Measurements from ENCODE around the gene NLRX1. TPM values are rescaled to one million over a fixed set of nuclear protein-coding genes. Genes with fewer than 3 reads are reported as not detected.
A peak's percentile ranks its signal among the peaks of the same experiment; 100 is the strongest.
"Not testable (repeated sequence)": the region's sequence is repeated elsewhere in the genome, so short reads cannot be mapped to it uniquely, and the experiment has no call there.

NLRX1 gene
- total RNA-seq, 1 experiment from 2014 or later, result 16.7 TPM

DNA sequence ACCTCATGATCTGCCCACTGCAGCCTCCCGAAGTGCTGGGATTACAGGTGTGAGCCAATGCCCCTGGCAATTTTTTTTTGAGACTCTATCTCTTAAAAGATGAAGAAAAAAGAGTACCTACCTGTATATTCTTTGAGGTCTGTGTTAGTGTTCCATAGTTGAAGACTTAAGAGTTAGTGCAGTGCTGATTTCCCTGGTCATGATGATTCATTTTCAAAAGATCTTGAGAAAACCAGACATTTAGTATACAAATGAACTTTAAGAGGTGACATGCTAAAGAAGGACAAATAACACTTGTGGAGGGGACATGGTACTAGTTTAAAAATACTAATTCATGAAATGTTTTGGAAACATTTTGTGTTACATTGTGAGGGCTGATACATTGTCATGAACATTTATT, 55.3 kb downstream of the NLRX1 start:
- ChIA-PET POLR2A (no interaction called here), CTCF (interaction anchor here (1.2 kb wide), 1 partner anchor 114 kb away, joined by 5 read pairs; no protein-coding TSS in a partner anchor)
- no peak overlapping the region for H3K27ac Mint-ChIP-seq (ENCODE audit: low read depth, unreplicated experiment)
- H3K9me3 Mint-ChIP-seq (ENCODE audit: unreplicated experiment), result no peaks in the 10 kb centered on the region
- TF ChIP-seq, protein P1, sequence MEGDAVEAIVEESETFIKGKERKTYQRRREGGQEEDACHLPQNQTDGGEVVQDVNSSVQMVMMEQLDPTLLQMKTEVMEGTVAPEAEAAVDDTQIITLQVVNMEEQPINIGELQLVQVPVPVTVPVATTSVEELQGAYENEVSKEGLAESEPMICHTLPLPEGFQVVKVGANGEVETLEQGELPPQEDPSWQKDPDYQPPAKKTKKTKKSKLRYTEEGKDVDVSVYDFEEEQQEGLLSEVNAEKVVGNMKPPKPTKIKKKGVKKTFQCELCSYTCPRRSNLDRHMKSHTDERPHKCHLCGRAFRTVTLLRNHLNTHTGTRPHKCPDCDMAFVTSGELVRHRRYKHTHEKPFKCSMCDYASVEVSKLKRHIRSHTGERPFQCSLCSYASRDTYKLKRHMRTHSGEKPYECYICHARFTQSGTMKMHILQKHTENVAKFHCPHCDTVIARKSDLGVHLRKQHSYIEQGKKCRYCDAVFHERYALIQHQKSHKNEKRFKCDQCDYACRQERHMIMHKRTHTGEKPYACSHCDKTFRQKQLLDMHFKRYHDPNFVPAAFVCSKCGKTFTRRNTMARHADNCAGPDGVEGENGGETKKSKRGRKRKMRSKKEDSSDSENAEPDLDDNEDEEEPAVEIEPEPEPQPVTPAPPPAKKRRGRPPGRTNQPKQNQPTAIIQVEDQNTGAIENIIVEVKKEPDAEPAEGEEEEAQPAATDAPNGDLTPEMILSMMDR (IDR thresholded peaks at IDR 0.05; ENCODE audit: unreplicated experiment), result no peak
- BruUV-seq (replicated peaks), result no TSS peak
- intact Hi-C loops (cut with micrococcal nuclease), result no loop called here
- H3K36me3 Mint-ChIP-seq (ENCODE audit: insufficient read depth, unreplicated experiment), result no peaks in the 10 kb centered on the region
- H3K4me1 Mint-ChIP-seq (ENCODE audit: insufficient read depth, unreplicated experiment), result peaks cover 11% of the 10 kb centered on the region
- no peak overlapping the region for H3K4me3 Mint-ChIP-seq (ENCODE audit: unreplicated experiment)
- no peaks in the 10 kb centered on the region for H3K27me3 Mint-ChIP-seq (ENCODE audit: insufficient read depth, unreplicated experiment)
- no peak for DNase-seq (ENCODE audit: unreplicated experiment)

DNA sequence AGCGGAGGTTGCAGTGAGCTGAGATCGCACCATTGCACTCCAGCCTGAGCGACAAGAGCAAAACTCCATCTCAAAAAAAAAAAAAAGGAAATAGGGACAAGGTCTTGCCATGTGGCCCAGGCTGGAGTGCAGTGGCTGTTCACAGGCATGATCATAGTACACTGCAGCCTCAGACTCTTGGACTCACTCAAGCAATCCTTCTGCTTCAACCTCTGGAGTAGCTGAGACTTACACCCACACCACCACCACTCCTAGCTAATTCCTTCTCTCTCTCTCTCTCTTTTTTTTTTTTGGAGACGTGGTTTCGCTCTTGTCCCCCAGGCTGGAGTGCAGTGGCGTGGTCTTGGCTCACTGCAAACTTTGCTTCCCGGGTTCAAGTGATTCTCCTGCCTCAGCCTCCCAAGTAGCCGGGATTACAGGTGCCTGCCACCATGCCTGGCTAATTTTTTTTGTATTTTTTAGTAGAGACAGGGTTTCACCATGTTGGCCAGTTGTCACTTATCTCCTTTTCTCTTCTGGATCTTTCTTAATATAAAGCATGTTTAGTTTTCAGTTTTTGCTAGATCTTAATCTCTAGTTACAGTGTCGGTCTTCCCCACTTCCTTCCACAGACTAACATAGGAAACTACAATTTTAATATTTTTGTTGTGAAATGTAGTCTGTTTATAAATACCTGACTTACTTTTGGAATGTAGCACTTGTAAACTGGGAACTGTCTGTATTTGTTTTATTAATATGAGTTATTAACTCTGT, 60.2 kb downstream of the NLRX1 start:
- ChIA-PET POLR2A (interaction anchor here (0.6 to 0.7 kb wide), 2 partner anchors 45 to 186 kb away, joined by 3 to 6 read pairs; no protein-coding TSS in a partner anchor), CTCF (interaction anchor here (0.6 to 0.7 kb wide), 3 partner anchors 14 to 126 kb away, joined by 3 read pairs; no protein-coding TSS in a partner anchor)
- DNase-seq (ENCODE audit: unreplicated experiment); intact Hi-C loops (cut with micrococcal nuclease); H3K9me3 Mint-ChIP-seq (ENCODE audit: unreplicated experiment); BruUV-seq (replicated peaks); H3K4me3 Mint-ChIP-seq (ENCODE audit: unreplicated experiment); H3K27me3 Mint-ChIP-seq (ENCODE audit: insufficient read depth, unreplicated experiment): not testable (repeated sequence)
- Mint-ChIP-seq H3K36me3 (ENCODE audit: insufficient read depth, unreplicated experiment) (peaks cover 22% of the 10 kb centered on the region), H3K4me1 (ENCODE audit: insufficient read depth, unreplicated experiment) (peaks cover 10% of the 10 kb centered on the region), H3K27ac (ENCODE audit: low read depth, unreplicated experiment) (peak overlapping the region; percentile 56)

- intact Hi-C loops (cut with micrococcal nuclease), result no loop called here
- H3K27ac Mint-ChIP-seq (ENCODE audit: low read depth, unreplicated experiment), result peak overlapping the region; percentile 56
- DNase-seq (ENCODE audit: unreplicated experiment), result no peak
- peaks cover 10% of the 10 kb centered on the region for H3K4me1 Mint-ChIP-seq (ENCODE audit: insufficient read depth, unreplicated experiment)
- no peaks in the 10 kb centered on the region for H3K9me3 Mint-ChIP-seq (ENCODE audit: unreplicated experiment)
- no peak overlapping the region for H3K4me3 Mint-ChIP-seq (ENCODE audit: unreplicated experiment)
- H3K27me3 Mint-ChIP-seq (ENCODE audit: insufficient read depth, unreplicated experiment), result no peaks in the 10 kb centered on the region
- BruUV-seq (replicated peaks), result no TSS peak
- peaks cover 27% of the 10 kb centered on the region for H3K36me3 Mint-ChIP-seq (ENCODE audit: insufficient read depth, unreplicated experiment)
- TF ChIP-seq, protein P1 (IDR thresholded peaks at IDR 0.05; ENCODE audit: unreplicated experiment), result no peak
- ChIA-PET POLR2A (interaction anchor here (0.6 to 1.0 kb wide), 4 partner anchors 20 to 185 kb away, joined by 3 to 6 read pairs (median 3); no protein-coding TSS in a partner anchor), CTCF (interaction anchor here (0.5 to 0.6 kb wide), 2 partner anchors 8 to 24 kb away, joined by 3 read pairs; no protein-coding TSS in a partner anchor)
Measured at GRCh38 chr11:119229288-119229672, 60.8 kb downstream of the NLRX1 start.

DNA sequence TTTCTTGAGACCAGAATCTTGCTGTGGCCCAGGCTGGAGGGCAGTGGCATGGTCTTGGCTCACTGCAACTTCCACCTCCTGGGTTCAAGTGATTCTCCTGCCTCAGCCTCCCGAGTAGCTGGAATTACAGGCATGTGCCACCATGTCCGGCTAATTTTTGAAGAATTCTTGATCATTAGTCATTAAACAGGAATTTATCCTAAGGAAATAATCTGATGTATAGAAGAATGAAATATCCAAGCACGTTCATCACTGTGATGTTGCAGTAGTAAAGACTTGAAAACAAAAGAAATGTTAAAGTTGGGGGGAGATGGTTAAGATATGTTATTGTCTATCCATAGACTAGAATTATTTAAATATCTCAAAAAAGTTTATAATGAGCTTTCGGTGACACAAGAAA, 61.2 kb downstream of the NLRX1 start:
- CTCF ChIA-PET, result interaction anchor here (0.5 to 1.4 kb wide), 3 partner anchors 8 to 24 kb away, joined by 3 to 5 read pairs (median 3); partner anchors contain the start of gene CBL
- no peaks in the 10 kb centered on the region for H3K9me3 Mint-ChIP-seq (ENCODE audit: unreplicated experiment)
- H3K4me3 Mint-ChIP-seq (ENCODE audit: unreplicated experiment), result no peak overlapping the region
- H3K27ac Mint-ChIP-seq (ENCODE audit: low read depth, unreplicated experiment), result peak overlapping the region; percentile 56
- peaks cover 27% of the 10 kb centered on the region for H3K36me3 Mint-ChIP-seq (ENCODE audit: insufficient read depth, unreplicated experiment)
- no peaks in the 10 kb centered on the region for H3K27me3 Mint-ChIP-seq (ENCODE audit: insufficient read depth, unreplicated experiment)
- BruUV-seq (replicated peaks), result no TSS peak
- TF ChIP-seq, protein P1 (IDR thresholded peaks at IDR 0.05; ENCODE audit: unreplicated experiment), result no peak
- intact Hi-C loops (cut with micrococcal nuclease), result no loop called here
- no peak for DNase-seq (ENCODE audit: unreplicated experiment)
- POLR2A ChIA-PET, result interaction anchor here (0.6 to 1.4 kb wide), 4 partner anchors 8 to 185 kb away, joined by 3 to 4 read pairs (median 3); no protein-coding TSS in a partner anchor
- H3K4me1 Mint-ChIP-seq (ENCODE audit: insufficient read depth, unreplicated experiment), result peaks cover 10% of the 10 kb centered on the region

Other genes starting within 250 kb of the NLRX1 start
- 91.6 and 121 TPM in 2 replicates for gene BCL9L, start 242.8 kb upstream of the NLRX1 start, total RNA-seq (2022)
- not detected in 2 replicates for gene UPK2, start 212.4 kb upstream of the NLRX1 start, total RNA-seq (2022)
- gene FOXR1, start 197.0 kb upstream of the NLRX1 start, total RNA-seq (2022), result not detected in 2 replicates
- 48.0 and 49.0 TPM in 2 replicates for gene CENATAC, start 170.6 kb upstream of the NLRX1 start, total RNA-seq (2022)
- 1,252 and 1,255 TPM in 2 replicates for gene RPS25, start 150.4 kb upstream of the NLRX1 start, total RNA-seq (2022)
- gene TRAPPC4, start 150.0 kb upstream of the NLRX1 start, total RNA-seq (2022), result 78.6 and 96.5 TPM in 2 replicates
- gene SLC37A4, start 137.8 kb upstream of the NLRX1 start, total RNA-seq (2022), result 6.8 and 10.0 TPM in 2 replicates
- 398 and 664 TPM in 2 replicates for gene HYOU1, start 111.5 kb upstream of the NLRX1 start, total RNA-seq (2022)
- 16.2 and 21.8 TPM in 2 replicates for gene VPS11, start 100.9 kb upstream of the NLRX1 start, total RNA-seq (2022)
- gene HMBS, start 83.8 kb upstream of the NLRX1 start, total RNA-seq (2022), result 38.4 and 51.3 TPM in 2 replicates
- gene DPAGT1, start 66.9 kb upstream of the NLRX1 start, total RNA-seq (2022), result 55.6 and 58.8 TPM in 2 replicates
- 13.5 and 15.4 TPM in 2 replicates for gene C2CD2L, start 61.4 kb upstream of the NLRX1 start, total RNA-seq (2022)
- gene HINFP, start 47.1 kb upstream of the NLRX1 start, total RNA-seq (2022), result 23.4 and 26.2 TPM in 2 replicates
- not detected in 2 replicates for gene ABCG4, start 19.7 kb upstream of the NLRX1 start, total RNA-seq (2022)
- gene NHERF4, start 16.8 kb downstream of the NLRX1 start, total RNA-seq (2022), result 0.20 TPM in 1 of 2 replicates, not detected in the other
- 35.5 and 45.7 TPM in 2 replicates for gene CBL, start 37.6 kb downstream of the NLRX1 start, total RNA-seq (2022)
- gene MCAM, start 148.4 kb downstream of the NLRX1 start, total RNA-seq (2022), result 3.5 TPM in 2 replicates
- gene RNF26, start 165.8 kb downstream of the NLRX1 start, total RNA-seq (2022), result 19.2 and 20.9 TPM in 2 replicates
- not detected in 2 replicates for gene C1QTNF5, start 172.2 kb downstream of the NLRX1 start, total RNA-seq (2022)
- gene MFRP, start 178.0 kb downstream of the NLRX1 start, total RNA-seq (2022), result not detected in 2 replicates
- gene USP2, start 213.0 kb downstream of the NLRX1 start, total RNA-seq (2022), result 0.14 and 0.54 TPM in 2 replicates

All from MCF 10A (cell line).